Measurements from ENCODE around the gene MED15. TPM values are rescaled to one million over a fixed set of nuclear protein-coding genes. Genes with fewer than 3 reads are reported as not detected.

Gene MED15
- total RNA-seq, 5 donors from 2014 or later (not counting 1 experiment from before 2014, with no cell fraction given) = 214 to 317 (median 262) TPM

Other genes starting within 250 kb of the MED15 start
- 1 to 10 TPM in 3 of 5 donors, under 1 TPM in 2; 0.33 to 4.1 (median 2.5) TPM for gene RTN4R, start 239.3 kb upstream of the MED15 start, total RNA-seq
- 10 to 100 TPM; 34.9 to 50.7 (median 46.7) TPM for gene DGCR6L, start 187.6 kb upstream of the MED15 start, total RNA-seq
- 10 to 100 TPM in 3 of 5 donors, 1 to 10 TPM in 2; 6.8 to 19.7 (median 17.3) TPM for gene ZNF74, start 113.5 kb upstream of the MED15 start, total RNA-seq
- 1 to 10 TPM; 1.6 to 3.1 (median 2.9) TPM for gene SCARF2, start 69.8 kb upstream of the MED15 start, total RNA-seq
- 10 to 100 TPM; 42.0 to 57.8 (median 47.1) TPM for gene KLHL22, start 11.8 kb upstream of the MED15 start, total RNA-seq